SK-N-SH (cell line): ENCODE results near the gene FBXO2. TPM values are rescaled to one million over a fixed set of nuclear protein-coding genes. Genes with fewer than 3 reads are reported as not detected.

ENCODE experiments used
- CTCF ChIA-PET: fragments of 300-600, 350-600 bp; formaldehyde crosslinking; extraction: SDS; loops from one replicate; lab custom pipeline; 2021; lab: Yijun Ruan, JAX
- POLR2A ChIA-PET: fragments of 350-600 bp; sonication (Branson Sonifier 250); formaldehyde crosslinking; extraction: SDS; loops from one replicate; lab custom pipeline; 2020; ENCODE audit warnings: antibody characterized with exemption, inconsistent platforms; lab: Yijun Ruan, JAX
- DNase-seq: peaks from one replicate; pipeline ENCODE4 v3.0.0; 2012
- H2AFZ ChIP-seq: fragments of 200-600 bp; sonication (generic); 2 replicates; pipeline ENCODE4 v1.8.1; 2016; ENCODE audit warnings: antibody characterized with exemption, mild to moderate bottlenecking, low read depth
- H3F3A ChIP-seq: fragments of 200-600 bp; sonication (generic); replicated peaks from 2 replicates; pipeline ENCODE3; 2016; ENCODE audit warnings: antibody characterized with exemption, mild to moderate bottlenecking; ENCODE audit not compliant: insufficient read depth
- H3K27ac ChIP-seq, 2 experiments: fragments of 200-500 bp in 1 of 2; fragments of 200-600 bp in 1 of 2; sonication (Bioruptor generic) in 1 of 2; sonication (generic), shearing (Covaris generic) in 1 of 2; 2 replicates each; pipeline versions ENCODE4 v1.5.1 to v1.6.1; 2014 to 2016; ENCODE audit warnings: low read depth in 2 of 2, inconsistent platforms in 1 of 2, low read length in 1 of 2, mild to moderate bottlenecking in 1 of 2, mixed read lengths in 1 of 2
- H3K27me3 ChIP-seq: fragments of 200-600 bp; sonication (generic), shearing (Covaris generic); 2 replicates; pipeline ENCODE4 v1.6.1; 2016; ENCODE audit warnings: mixed run types; ENCODE audit not compliant: insufficient read depth
- H3K36me3 ChIP-seq, 2 experiments: fragments of 200-500 bp in 1 of 2; fragments of 200-600 bp in 1 of 2; sonication (Bioruptor generic) in 1 of 2; sonication (generic) in 1 of 2; replicated peaks in 1 of 2; 2 replicates each; pipeline versions ENCODE3 to v1.5.1; 2014 to 2016; ENCODE audit warnings: low read length in 1 of 2, mild to moderate bottlenecking in 1 of 2; ENCODE audit not compliant: insufficient read depth in 2 of 2, control insufficient read depth in 1 of 2
- H3K4me1 ChIP-seq, 2 experiments: fragments of 200-500 bp in 1 of 2; fragments of 200-600 bp in 1 of 2; sonication (Bioruptor generic) in 1 of 2; sonication (generic), shearing (Covaris generic) in 1 of 2; 2 replicates each; pipeline versions ENCODE4 v1.5.1 to v1.6.1; 2014 to 2016; ENCODE audit warnings: low read depth in 1 of 2, low read length in 1 of 2, mixed run types in 1 of 2; ENCODE audit not compliant: insufficient read depth in 2 of 2, control insufficient read depth in 1 of 2
- H3K4me2 ChIP-seq: fragments of 200-600 bp; sonication (generic), shearing (Covaris generic); 2 replicates; pipeline ENCODE4 v1.6.1; 2017; ENCODE audit warnings: mixed run types
- H3K4me3 ChIP-seq, 2 experiments: fragments of 200-500 bp in 1 of 2; fragments of 200-600 bp in 1 of 2; sonication (Bioruptor generic) in 1 of 2; sonication (generic), shearing (Covaris generic) in 1 of 2; 2 replicates each; pipeline versions ENCODE4 v1.5.1 to v1.8.1; 2014 to 2016; ENCODE audit warnings: low read depth in 2 of 2, inconsistent platforms in 1 of 2, low read length in 1 of 2, mild to moderate bottlenecking in 1 of 2, mixed read lengths in 1 of 2, moderate library complexity in 1 of 2
- H3K79me2 ChIP-seq: fragments of 200-600 bp; sonication (generic); 2 replicates; pipeline ENCODE4 v1.8.1; 2017; ENCODE audit warnings: mild to moderate bottlenecking; ENCODE audit not compliant: insufficient read depth
- H3K9ac ChIP-seq: fragments of 200-600 bp; sonication (generic); 2 replicates; pipeline ENCODE4 v1.6.1; 2017; ENCODE audit warnings: mixed run types
- H3K9me2 ChIP-seq: fragments of 200-600 bp; sonication (generic); 2 replicates; pipeline ENCODE4 v1.6.1; 2017; ENCODE audit warnings: mixed run types
- H3K9me3 ChIP-seq: fragments of 200-600 bp; sonication (generic); 2 replicates; pipeline ENCODE4 v1.6.1; 2017; ENCODE audit warnings: mixed run types, mild to moderate bottlenecking, moderate library complexity
- H4K20me1 ChIP-seq: fragments of 200-600 bp; sonication (generic); 2 replicates; pipeline ENCODE4 v1.6.1; 2017; ENCODE audit warnings: mild to moderate bottlenecking, mixed run types; ENCODE audit not compliant: insufficient read depth
- EZH2phosphoT487 ChIP-seq: fragments of 200-600 bp; sonication (generic); IDR thresholded peaks from 2 replicates; pipeline ENCODE4 v1.6.1; 2017; ENCODE audit warnings: low read depth, mixed run types, mild to moderate bottlenecking, antibody characterized with exemption, moderate library complexity, borderline replicate concordance
- FOSL2 ChIP-seq: IDR thresholded peaks from 2 replicates; pipeline ENCODE4 v1.4.0; 2012; ENCODE audit warnings: low read depth, mild to moderate bottlenecking, moderate library complexity, borderline replicate concordance
- GATA2 ChIP-seq: sonication (generic); formaldehyde crosslinking; IDR thresholded peaks from 2 replicates; pipeline ENCODE4 v1.5.0; 2020; ENCODE audit warnings: mild to moderate bottlenecking, missing genetic modification reagents
- JUND ChIP-seq: IDR thresholded peaks from 2 replicates; pipeline ENCODE4 v1.4.0; 2012
- NFIC ChIP-seq: IDR thresholded peaks from 2 replicates; pipeline ENCODE4 v1.4.0; 2012; ENCODE audit warnings: borderline replicate concordance
- NRF1 ChIP-seq: IDR thresholded peaks from 2 replicates; pipeline ENCODE4 v1.6.1; 2012; ENCODE audit warnings: low read depth, mild to moderate bottlenecking, low read length
- POLR2AphosphoS5 ChIP-seq: IDR thresholded peaks from 2 replicates; pipeline ENCODE4 v1.6.1; 2012; ENCODE audit warnings: low read depth, low read length
- RAD21 ChIP-seq: IDR thresholded peaks from 2 replicates; pipeline ENCODE4 v1.6.1; 2012; ENCODE audit warnings: mild to moderate bottlenecking, low read length
- RCOR1 ChIP-seq: fragments of 150-350 bp; IDR thresholded peaks from 2 replicates; pipeline ENCODE4 v1.6.1; 2017; ENCODE audit warnings: antibody characterized with exemption, low read length
- RFX5 ChIP-seq: IDR thresholded peaks from 2 replicates; pipeline ENCODE4 v1.6.1; 2012; ENCODE audit warnings: mild to moderate bottlenecking, improper control_type of control experiment, low read length
- RXRA ChIP-seq: IDR thresholded peaks from 2 replicates; pipeline ENCODE4 v1.4.0; 2012; ENCODE audit warnings: low read depth, mild to moderate bottlenecking, borderline replicate concordance
- SIN3A ChIP-seq: IDR thresholded peaks from 2 replicates; pipeline ENCODE4 v1.6.1; 2012; ENCODE audit warnings: low read depth, mild to moderate bottlenecking, low read length, moderate library complexity, borderline replicate concordance
- TCF12 ChIP-seq: IDR thresholded peaks from 2 replicates; pipeline ENCODE4 v1.4.0; 2012
- TEAD4 ChIP-seq: IDR thresholded peaks from 2 replicates; pipeline ENCODE4 v1.4.0; 2012; ENCODE audit warnings: mild to moderate bottlenecking, borderline replicate concordance; ENCODE audit not compliant: insufficient read depth
- YY1 ChIP-seq: IDR thresholded peaks from 2 replicates; pipeline ENCODE4 v1.4.0; 2012; ENCODE audit warnings: low read depth, mild to moderate bottlenecking
- WGBS: methylation state at CpG from one replicate; pipeline ENCODE4 v1.1.6; 2017; ENCODE audit warnings: low lambda C conversion rate; 5-methylcytosine and 5-hydroxymethylcytosine counted together
- polyA plus RNA-seq, 3 experiments: library from polyadenylated mRNA; depleted of rRNA; stranded (reverse); fragments of >200 nt; gene quantifications; 2 replicates each; pipeline ENCODE4 v1.2.3, GENCODE V29; 2012
- TF ChIP-seq, protein P1 (sequence below): IDR thresholded peaks from 2 replicates; pipeline ENCODE4 v1.6.1; 2012; ENCODE audit warnings: mild to moderate bottlenecking, low read depth, low read length, moderate library complexity
- TF ChIP-seq, protein P2 (sequence below): fragments of 200-600 bp; sonication (generic); IDR thresholded peaks from 2 replicates; pipeline ENCODE4 v1.6.1; 2017; ENCODE audit warnings: antibody characterized with exemption, mild to moderate bottlenecking, moderate library complexity
- TF ChIP-seq, protein P3 (sequence below): IDR thresholded peaks from 2 replicates; pipeline ENCODE4 v1.4.0; 2012; ENCODE audit warnings: low read depth, borderline replicate concordance
- TF ChIP-seq, protein P4 (sequence below): IDR thresholded peaks from 2 replicates; pipeline ENCODE4; 2012

FBXO2 gene
- polyA plus RNA-seq, 1 of the 3 experiments (the other 2 are of a cell fraction), result 21.7 TPM

DNA sequence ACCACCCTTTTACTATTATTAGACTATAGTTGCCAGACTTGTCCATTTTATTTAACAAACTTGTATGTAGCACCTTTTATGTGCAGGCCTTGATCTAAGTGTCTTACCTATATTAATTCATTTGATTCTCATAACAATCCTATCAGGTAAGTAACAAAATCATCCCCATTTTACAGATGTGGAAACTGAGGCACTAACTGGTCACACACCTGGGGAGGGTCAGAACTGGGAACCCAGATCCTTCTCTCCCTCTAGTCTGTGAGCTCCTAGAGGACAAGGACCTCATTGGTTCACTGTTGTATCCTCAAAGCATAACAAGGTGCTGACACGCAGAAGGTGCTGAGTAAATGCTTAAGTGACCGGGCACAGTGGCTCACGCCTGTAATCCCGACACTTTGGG is 14.9 kb downstream of the FBXO2 start:
- Histone ChIP-seq H2AFZ (no peak overlapping the region), H3K27me3 (peaks cover 8% of the 10 kb centered on the region; the same call in 1 of the 2 replicates), H3K4me2 (no peak overlapping the region), H3F3A (no peaks in the 10 kb centered on the region), H4K20me1 (no peaks in the 10 kb centered on the region), H3K9me3 (no peaks in the 10 kb centered on the region), H3K79me2 (no peaks in the 10 kb centered on the region), H3K4me1 (peaks cover 0 to 7% of the 10 kb centered on the region in 2 experiments; a peak in 1 of 4 replicates)
- WGBS, result 76% methylated on average over 4 of the region's 4 CpGs
- DNase-seq, result no peak
- POLR2A ChIA-PET, result interaction anchor here (1.5 kb wide), 1 partner anchor 160 kb away, joined by 7 read pairs; the partner anchor contains the start of gene DISP3
- TF ChIP-seq NFIC (no peak), GATA2 (CRISPR knock-in tag) (no peak), RCOR1 (no peak), SIN3A (no peak), JUND (no peak), TCF12 (no peak), FOSL2 (no peak), RFX5 (no peak), YY1 (no peak), RAD21 (no peak), EZH2phosphoT487 (no peak), NRF1 (no peak), TEAD4 (no peak), POLR2AphosphoS5 (no peak), RXRA (no peak)
- TF ChIP-seq, protein P1, sequence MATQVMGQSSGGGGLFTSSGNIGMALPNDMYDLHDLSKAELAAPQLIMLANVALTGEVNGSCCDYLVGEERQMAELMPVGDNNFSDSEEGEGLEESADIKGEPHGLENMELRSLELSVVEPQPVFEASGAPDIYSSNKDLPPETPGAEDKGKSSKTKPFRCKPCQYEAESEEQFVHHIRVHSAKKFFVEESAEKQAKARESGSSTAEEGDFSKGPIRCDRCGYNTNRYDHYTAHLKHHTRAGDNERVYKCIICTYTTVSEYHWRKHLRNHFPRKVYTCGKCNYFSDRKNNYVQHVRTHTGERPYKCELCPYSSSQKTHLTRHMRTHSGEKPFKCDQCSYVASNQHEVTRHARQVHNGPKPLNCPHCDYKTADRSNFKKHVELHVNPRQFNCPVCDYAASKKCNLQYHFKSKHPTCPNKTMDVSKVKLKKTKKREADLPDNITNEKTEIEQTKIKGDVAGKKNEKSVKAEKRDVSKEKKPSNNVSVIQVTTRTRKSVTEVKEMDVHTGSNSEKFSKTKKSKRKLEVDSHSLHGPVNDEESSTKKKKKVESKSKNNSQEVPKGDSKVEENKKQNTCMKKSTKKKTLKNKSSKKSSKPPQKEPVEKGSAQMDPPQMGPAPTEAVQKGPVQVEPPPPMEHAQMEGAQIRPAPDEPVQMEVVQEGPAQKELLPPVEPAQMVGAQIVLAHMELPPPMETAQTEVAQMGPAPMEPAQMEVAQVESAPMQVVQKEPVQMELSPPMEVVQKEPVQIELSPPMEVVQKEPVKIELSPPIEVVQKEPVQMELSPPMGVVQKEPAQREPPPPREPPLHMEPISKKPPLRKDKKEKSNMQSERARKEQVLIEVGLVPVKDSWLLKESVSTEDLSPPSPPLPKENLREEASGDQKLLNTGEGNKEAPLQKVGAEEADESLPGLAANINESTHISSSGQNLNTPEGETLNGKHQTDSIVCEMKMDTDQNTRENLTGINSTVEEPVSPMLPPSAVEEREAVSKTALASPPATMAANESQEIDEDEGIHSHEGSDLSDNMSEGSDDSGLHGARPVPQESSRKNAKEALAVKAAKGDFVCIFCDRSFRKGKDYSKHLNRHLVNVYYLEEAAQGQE, result no peak
- TF ChIP-seq, protein P2, sequence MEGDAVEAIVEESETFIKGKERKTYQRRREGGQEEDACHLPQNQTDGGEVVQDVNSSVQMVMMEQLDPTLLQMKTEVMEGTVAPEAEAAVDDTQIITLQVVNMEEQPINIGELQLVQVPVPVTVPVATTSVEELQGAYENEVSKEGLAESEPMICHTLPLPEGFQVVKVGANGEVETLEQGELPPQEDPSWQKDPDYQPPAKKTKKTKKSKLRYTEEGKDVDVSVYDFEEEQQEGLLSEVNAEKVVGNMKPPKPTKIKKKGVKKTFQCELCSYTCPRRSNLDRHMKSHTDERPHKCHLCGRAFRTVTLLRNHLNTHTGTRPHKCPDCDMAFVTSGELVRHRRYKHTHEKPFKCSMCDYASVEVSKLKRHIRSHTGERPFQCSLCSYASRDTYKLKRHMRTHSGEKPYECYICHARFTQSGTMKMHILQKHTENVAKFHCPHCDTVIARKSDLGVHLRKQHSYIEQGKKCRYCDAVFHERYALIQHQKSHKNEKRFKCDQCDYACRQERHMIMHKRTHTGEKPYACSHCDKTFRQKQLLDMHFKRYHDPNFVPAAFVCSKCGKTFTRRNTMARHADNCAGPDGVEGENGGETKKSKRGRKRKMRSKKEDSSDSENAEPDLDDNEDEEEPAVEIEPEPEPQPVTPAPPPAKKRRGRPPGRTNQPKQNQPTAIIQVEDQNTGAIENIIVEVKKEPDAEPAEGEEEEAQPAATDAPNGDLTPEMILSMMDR, result no peak
- TF ChIP-seq, protein P3, sequence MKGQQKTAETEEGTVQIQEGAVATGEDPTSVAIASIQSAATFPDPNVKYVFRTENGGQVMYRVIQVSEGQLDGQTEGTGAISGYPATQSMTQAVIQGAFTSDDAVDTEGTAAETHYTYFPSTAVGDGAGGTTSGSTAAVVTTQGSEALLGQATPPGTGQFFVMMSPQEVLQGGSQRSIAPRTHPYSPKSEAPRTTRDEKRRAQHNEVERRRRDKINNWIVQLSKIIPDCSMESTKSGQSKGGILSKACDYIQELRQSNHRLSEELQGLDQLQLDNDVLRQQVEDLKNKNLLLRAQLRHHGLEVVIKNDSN, result no peak
- TF ChIP-seq, protein P4, sequence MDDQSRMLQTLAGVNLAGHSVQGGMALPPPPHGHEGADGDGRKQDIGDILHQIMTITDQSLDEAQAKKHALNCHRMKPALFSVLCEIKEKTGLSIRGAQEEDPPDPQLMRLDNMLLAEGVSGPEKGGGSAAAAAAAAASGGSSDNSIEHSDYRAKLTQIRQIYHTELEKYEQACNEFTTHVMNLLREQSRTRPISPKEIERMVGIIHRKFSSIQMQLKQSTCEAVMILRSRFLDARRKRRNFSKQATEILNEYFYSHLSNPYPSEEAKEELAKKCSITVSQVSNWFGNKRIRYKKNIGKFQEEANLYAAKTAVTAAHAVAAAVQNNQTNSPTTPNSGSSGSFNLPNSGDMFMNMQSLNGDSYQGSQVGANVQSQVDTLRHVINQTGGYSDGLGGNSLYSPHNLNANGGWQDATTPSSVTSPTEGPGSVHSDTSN, result no peak
- TF ChIP-seq, all 33 proteins: peak for 0
- no peak overlapping the region for H3K27ac ChIP-seq
- H3K4me3 ChIP-seq, result no peak overlapping the region
- no peaks in the 10 kb centered on the region for H3K36me3 ChIP-seq
- CTCF ChIA-PET, result interaction anchor here (1.1 to 7.0 kb wide), 3 partner anchors 11 to 398 kb away, joined by 3 to 153 read pairs (median 36); partner anchors contain the start of gene DISP3
- no peak overlapping the region for H3K9ac ChIP-seq
- no peaks in the 10 kb centered on the region for H3K9me2 ChIP-seq
